DMS153 treated with DMSO at 0.1 percent for 48 hours (cell line): ENCODE data around the gene NSUN4.

ENCODE experiments used
- DNase-seq: peaks from one replicate; lab custom pipeline; 2025; ENCODE audit not compliant: unreplicated experiment; lab: John Stamatoyannopoulos, UW

NSUN4 gene

DNA sequence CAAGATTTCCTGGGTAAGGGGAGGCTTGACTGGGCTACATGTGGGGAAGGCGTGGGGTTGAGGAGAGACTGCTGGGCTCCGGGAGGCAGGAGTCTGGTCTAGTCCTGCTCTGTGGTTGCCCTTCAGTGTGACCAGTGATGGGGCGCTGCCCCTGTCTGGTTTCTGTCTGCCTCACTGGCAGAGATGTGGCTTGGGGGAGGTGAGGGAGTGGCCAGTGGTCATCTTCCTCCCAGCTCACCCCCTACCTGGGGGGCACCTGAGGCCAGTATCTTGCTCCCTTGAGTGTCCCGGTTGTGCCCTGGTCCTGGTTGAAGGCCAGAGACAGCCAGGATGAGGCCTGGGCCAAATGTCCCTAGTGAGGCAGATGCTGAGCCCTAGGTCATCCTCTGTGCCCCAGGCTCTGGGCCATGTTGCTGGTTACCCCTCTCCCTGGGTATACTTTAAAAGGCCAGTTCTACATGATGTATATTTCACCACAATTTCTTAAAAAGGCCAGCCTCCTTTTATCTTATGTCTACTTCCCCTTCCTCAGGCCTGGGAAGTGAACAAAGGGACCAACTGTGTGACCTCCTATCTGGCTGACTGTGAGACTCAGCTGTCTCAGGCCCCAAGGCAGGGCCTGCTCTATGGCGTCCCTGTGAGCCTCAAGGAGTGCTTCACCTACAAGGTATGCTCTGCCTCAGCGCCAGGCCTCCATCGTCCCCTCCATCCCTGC lies 64.0 kb downstream of the NSUN4 start:
- DNase-seq, result no peak

- no peak for DNase-seq
These were observed 64.6 kb downstream of the NSUN4 start for GRCh38 chr1:46405197-46405555.

- no peak for DNase-seq
These were observed 65.1 kb downstream of the NSUN4 start for GRCh38 chr1:46405724-46406123.

DNA sequence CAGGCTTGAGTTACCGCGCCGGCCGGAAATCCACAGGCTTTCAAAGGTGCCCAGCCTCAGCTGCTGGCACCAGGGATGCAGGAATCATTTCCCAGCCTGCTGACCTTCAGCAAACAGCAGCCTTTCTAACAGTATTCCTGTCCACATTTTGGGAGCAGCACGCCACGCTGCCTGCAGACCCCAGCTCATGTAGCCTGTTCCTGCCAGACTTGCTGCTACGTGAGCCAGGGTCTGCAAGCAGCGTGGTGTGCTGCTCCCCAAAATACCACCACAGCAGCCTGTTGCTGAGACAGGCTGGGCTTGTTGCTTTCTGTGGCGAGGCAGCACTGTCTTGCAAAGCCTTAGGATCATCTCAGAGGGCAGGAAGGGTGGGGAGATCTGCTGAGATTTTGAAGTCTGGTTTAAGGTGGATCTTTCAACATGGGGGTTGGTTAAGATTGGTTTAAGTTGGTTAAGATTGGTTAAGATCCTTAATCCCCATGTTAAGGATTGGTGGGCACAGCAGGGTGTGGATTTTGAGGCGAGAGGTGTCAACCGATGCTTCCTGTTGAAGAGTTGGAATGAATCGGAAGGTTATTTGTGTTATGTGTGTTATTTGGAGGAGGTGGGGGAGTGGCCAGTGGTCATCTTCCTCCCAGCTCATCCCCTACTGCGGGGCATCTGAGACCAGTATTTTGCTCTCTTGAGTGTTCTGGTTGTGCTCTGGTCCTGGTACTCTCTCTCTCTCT lies 66.4 kb downstream of the NSUN4 start:
- no peak for DNase-seq

- DNase-seq, result no peak
These were observed 67.0 kb downstream of the NSUN4 start for GRCh38 chr1:46407636-46408035.

- no peak for DNase-seq
These were observed 67.9 kb downstream of the NSUN4 start for GRCh38 chr1:46408356-46409062.

- no peak for DNase-seq
These were observed 68.4 kb downstream of the NSUN4 start for GRCh38 chr1:46409063-46409372.

- no peak for DNase-seq
These were observed 69.8 kb downstream of the NSUN4 start for GRCh38 chr1:46410156-46411009.

DNA sequence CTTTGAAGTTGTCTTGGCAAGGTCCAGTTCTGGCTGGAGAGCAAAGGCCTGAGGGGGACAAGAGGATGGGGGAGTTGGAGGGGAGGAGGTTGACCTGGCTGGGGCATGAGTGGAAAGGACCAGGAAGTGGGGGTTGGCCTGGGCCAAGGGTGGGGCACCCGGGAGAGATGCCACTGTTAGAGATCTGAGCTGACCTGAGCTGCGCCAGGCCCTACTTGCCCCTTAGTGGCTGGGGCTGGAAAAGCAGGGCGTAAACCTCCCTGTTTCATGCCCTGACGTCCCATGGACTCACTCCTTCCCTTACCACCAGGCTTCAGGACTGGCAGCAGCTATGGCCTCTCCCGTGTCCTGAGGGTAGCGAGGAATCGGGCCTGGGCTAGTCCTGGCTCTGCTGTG lies 70.4 kb downstream of the NSUN4 start:
- DNase-seq, result no peak
